Liver (tissue), 9 donors: ENCODE measurements around the gene NDUFS1. TPM values are rescaled to one million over a fixed set of nuclear protein-coding genes. Genes with fewer than 3 reads are reported as not detected.

Experiments used
- DNase-seq: peaks from one replicate; pipeline ENCODE4 v3.0.0-alpha.2; 2017; ENCODE audit warnings: low spot score
- H3K27ac ChIP-seq, 2 donors: one replicate each; pipeline ENCODE4 v1.7.0; 2013; ENCODE audit warnings: inconsistent platforms in 2 of 2, low read length in 2 of 2, control low read depth in 1 of 2, low read depth in 1 of 2, mild to moderate bottlenecking in 1 of 2
- H3K27me3 ChIP-seq, 4 donors: one replicate each; pipeline versions ENCODE4 v1.6.1 to v1.7.0; 2013; ENCODE audit warnings: low read length in 3 of 4, inconsistent platforms in 1 of 4, mild to moderate bottlenecking in 1 of 4, moderate library complexity in 1 of 4; ENCODE audit not compliant: control insufficient read depth in 4 of 4, insufficient read depth in 4 of 4
- H3K36me3 ChIP-seq, 4 donors: one replicate each; pipeline versions ENCODE4 v1.6.1 to v1.7.0; 2013; ENCODE audit warnings: low read length in 3 of 4, mild to moderate bottlenecking in 3 of 4, low read depth in 1 of 4, moderate library complexity in 1 of 4; ENCODE audit not compliant: control insufficient read depth in 4 of 4, insufficient read depth in 3 of 4
- H3K4me1 ChIP-seq, 4 donors: one replicate each; pipeline versions ENCODE4 v1.6.1 to v1.7.0; 2013; ENCODE audit warnings: low read length in 3 of 4, mild to moderate bottlenecking in 3 of 4, moderate library complexity in 1 of 4; ENCODE audit not compliant: control insufficient read depth in 4 of 4, insufficient read depth in 4 of 4
- H3K4me3 ChIP-seq, 3 donors: one replicate each; pipeline versions ENCODE4 v1.6.1 to v1.7.0; 2013; ENCODE audit warnings: low read length in 3 of 3, control low read depth in 1 of 3, low read depth in 1 of 3, mild to moderate bottlenecking in 1 of 3
- H3K9ac ChIP-seq, 2 donors: one replicate each; pipeline ENCODE4 v1.7.0; 2013; ENCODE audit warnings: low read length in 2 of 2, mild to moderate bottlenecking in 2 of 2, moderate library complexity in 2 of 2, control low read depth in 1 of 2, low read depth in 1 of 2
- H3K9me3 ChIP-seq, 4 donors: one replicate each; pipeline versions ENCODE4 v1.6.1 to v1.7.0; 2013; ENCODE audit warnings: low read length in 3 of 4; ENCODE audit not compliant: control insufficient read depth in 4 of 4
- ATF3 ChIP-seq: IDR thresholded peaks from 2 replicates; pipeline ENCODE4 v1.6.1; 2016; ENCODE audit warnings: antibody characterized with exemption
- CTCF ChIP-seq: fragments of 150-350 bp; IDR thresholded peaks from 2 replicates; pipeline ENCODE4 v1.5.1; 2017; ENCODE audit warnings: improper control_type of control experiment, low read depth, low read length; ENCODE audit not compliant: missing input control
- EGR1 ChIP-seq, 2 donors: IDR thresholded peaks; 2 replicates each; pipeline ENCODE4 v1.6.1; 2016 to 2018; ENCODE audit warnings: antibody characterized with exemption in 2 of 2, low read depth in 2 of 2
- FOXA1 ChIP-seq: IDR thresholded peaks from 2 replicates; pipeline ENCODE4 v1.6.1; 2016; ENCODE audit warnings: antibody characterized with exemption
- FOXA2 ChIP-seq: IDR thresholded peaks from 2 replicates; pipeline ENCODE4 v1.6.1; 2016; ENCODE audit warnings: antibody characterized with exemption
- GABPA ChIP-seq, 2 donors: IDR thresholded peaks in 1 of 2; conservative IDR thresholded peaks in 1 of 2; 2 replicates each; pipeline ENCODE4 v1.6.1; 2016; ENCODE audit warnings: antibody characterized with exemption in 2 of 2, mild to moderate bottlenecking in 1 of 2, moderate library complexity in 1 of 2
- HNF4G ChIP-seq: IDR thresholded peaks from 2 replicates; pipeline ENCODE4 v1.6.1; 2016; ENCODE audit warnings: antibody characterized with exemption
- JUND ChIP-seq, 2 donors: IDR thresholded peaks; 2 replicates each; pipeline ENCODE4 v1.6.1; 2016; ENCODE audit warnings: antibody characterized with exemption in 2 of 2
- MAX ChIP-seq: IDR thresholded peaks from 2 replicates; pipeline ENCODE4 v1.6.1; 2016; ENCODE audit warnings: antibody characterized with exemption
- RAD21 ChIP-seq, 2 donors: IDR thresholded peaks; 2 replicates each; pipeline ENCODE4 v1.6.1; 2016; ENCODE audit warnings: antibody characterized with exemption in 2 of 2, mild to moderate bottlenecking in 2 of 2
- REST ChIP-seq: IDR thresholded peaks from 2 replicates; pipeline ENCODE4 v1.6.1; 2016; ENCODE audit warnings: antibody characterized with exemption, mild to moderate bottlenecking
- RXRA ChIP-seq, 2 donors: IDR thresholded peaks; 2 replicates each; pipeline ENCODE4 v1.6.1; 2017 to 2018; ENCODE audit warnings: antibody characterized with exemption in 2 of 2, mild to moderate bottlenecking in 1 of 2
- YY1 ChIP-seq: IDR thresholded peaks from 2 replicates; pipeline ENCODE4 v1.6.1; 2016; ENCODE audit warnings: antibody characterized with exemption, mild to moderate bottlenecking
- ZBTB33 ChIP-seq: IDR thresholded peaks from 2 replicates; pipeline ENCODE4 v1.6.1; 2016; ENCODE audit warnings: antibody characterized with exemption
- WGBS: extraction: QIAGEN DNeasy Blood & Tissue Kit; methylation state at CpG from one replicate; pipeline ENCODE4 v1.1.7; 2013; 5-methylcytosine and 5-hydroxymethylcytosine counted together
- polyA plus RNA-seq, 2 donors: library from polyadenylated mRNA; stranded (reverse) in 1 of 2; unstranded in 1 of 2; fragments of 200-250 nt in 1 of 2; fragments of >200 nt in 1 of 2; fragmentation: Nextera tagmentation in 1 of 2; extraction: Ambion mirVana in 1 of 2; gene quantifications; one replicate each; pipeline versions ENCODE4 v1.2.1 to v1.2.3, GENCODE V29; 2013 to 2015
- total RNA-seq, 2 donors: library from RNA; depleted of rRNA; stranded (reverse); fragments of >200 nt; gene quantifications; one replicate each; pipeline ENCODE4 v1.2.3, GENCODE V29; 2014
- donor health status: healthy.
- donor health status: healthy.
- donor health status: healthy.
- donor health status: healthy.
- donor health status: healthy.

The NDUFS1 gene
- total and polyA plus RNA-seq, 4 donors = 39.7 to 167 (median 83.2) TPM

GRCh38 chr2:206095536-206096332, 63.5 kb downstream of the NDUFS1 start:
- DNase-seq = no peak
- no peaks in the 10 kb centered on the region for H3K4me1 ChIP-seq
- no peaks in the 10 kb centered on the region for H3K36me3 ChIP-seq
- H3K9ac ChIP-seq = no peak overlapping the region
- no peak overlapping the region for H3K4me3 ChIP-seq
- WGBS = 78% methylated on average over 3 of the region's 3 CpGs
- H3K9me3 ChIP-seq = no peaks in the 10 kb centered on the region
- H3K27me3 ChIP-seq = no peaks in the 10 kb centered on the region
- H3K27ac ChIP-seq = no peak overlapping the region
- TF ChIP-seq YY1 (no peak), FOXA1 (no peak), ZBTB33 (no peak), EGR1 (IDR thresholded peaks at IDR 0.05; ENCODE audit: low read depth in 2 of 2) (no peak), RXRA (IDR thresholded peaks at IDR 0.05) (no peak), ATF3 (no peak), FOXA2 (no peak), RAD21 (IDR thresholded peaks at IDR 0.05) (no peak), REST (no peak)

GRCh38 chr2:206092297-206092696, 66.9 kb downstream of the NDUFS1 start:
- no peak for DNase-seq
- no peaks in the 10 kb centered on the region for H3K36me3 ChIP-seq
- H3K27ac ChIP-seq = no peak overlapping the region
- no peak overlapping the region for H3K4me3 ChIP-seq
- peaks cover 0 to 3% (median 0%) of the 10 kb centered on the region in 4 donors for H3K4me1 ChIP-seq
- no peaks in the 10 kb centered on the region for H3K9me3 ChIP-seq
- no peak overlapping the region for H3K9ac ChIP-seq
- no peak for TF ChIP-seq HNF4G
- no peak for TF ChIP-seq MAX
- no peak for TF ChIP-seq ATF3
- TF ChIP-seq JUND (IDR thresholded peaks at IDR 0.05) = no peak
- TF ChIP-seq EGR1 (IDR thresholded peaks at IDR 0.05; ENCODE audit: low read depth in 2 of 2) = no peak
- no peak for TF ChIP-seq CTCF
- TF ChIP-seq GABPA (IDR thresholded peaks at IDR 0.05 in 1 of 2, conservative IDR thresholded peaks at IDR 0.05 in 1 of 2) = no peak
- TF ChIP-seq RAD21 (IDR thresholded peaks at IDR 0.05) = no peak
- TF ChIP-seq FOXA1 = no peak
- TF ChIP-seq FOXA2 = no peak
- WGBS = 94% methylated on average over 2 of the region's 2 CpGs
- no peaks in the 10 kb centered on the region for H3K27me3 ChIP-seq
